Measurements from ENCODE around the gene QPCT.
A peak's percentile ranks its signal among the peaks of the same experiment; 100 is the strongest.

The QPCT gene

DNA sequence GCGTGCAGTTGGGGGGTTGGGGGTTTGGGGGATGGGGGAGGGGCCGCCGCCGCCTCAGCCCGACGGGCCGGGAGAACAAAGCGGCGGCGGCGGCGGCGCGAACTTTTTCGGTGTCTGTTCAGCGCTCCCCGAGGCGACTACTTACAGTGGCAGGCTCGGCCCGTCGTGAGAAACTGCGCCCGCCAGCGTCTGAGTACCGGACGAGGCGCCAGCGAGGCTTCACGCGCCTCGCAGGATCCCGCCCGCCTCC, 20.0 kb upstream of the QPCT start:
- H3K4me1 ChIP-seq: peaks cover 3% of the 10 kb centered on the region
- H3K9me3 ChIP-seq (ENCODE audit: control insufficient read depth, low read length): no peaks in the 10 kb centered on the region
- H3K27ac ChIP-seq: no peak overlapping the region
- H3K4me2 ChIP-seq (ENCODE audit: low read length): no peak overlapping the region
- no peak for TF ChIP-seq CTCF (IDR thresholded peaks at IDR 0.05)
- peak overlapping the region; percentile 80 for H2AFZ ChIP-seq
- H3K27me3 ChIP-seq (ENCODE audit: control insufficient read depth, insufficient read depth, low read length): no peaks in the 10 kb centered on the region
- no peaks in the 10 kb centered on the region for H3K79me2 ChIP-seq
- no peaks in the 10 kb centered on the region for H3K36me3 ChIP-seq (ENCODE audit: control insufficient read depth, insufficient read depth, low read length)
- no peak overlapping the region for H3K4me3 ChIP-seq (ENCODE audit: low read depth, low read length)
- no peak overlapping the region for H3K9ac ChIP-seq

- Histone ChIP-seq H3K79me2 (no peaks in the 10 kb centered on the region), H3K36me3 (ENCODE audit: control insufficient read depth, insufficient read depth, low read length) (no peaks in the 10 kb centered on the region), H3K4me1 (peaks cover 3% of the 10 kb centered on the region), H3K27ac (peak within 1 kb of the TSS; percentile 29), H2AFZ (peak within 1 kb of the TSS; percentile 96), H3K4me3 (ENCODE audit: low read depth, low read length) (peak within 1 kb of the TSS; percentile 70), H3K9ac (peak within 1 kb of the TSS; percentile 39), H3K27me3 (ENCODE audit: control insufficient read depth, insufficient read depth, low read length) (no peaks in the 10 kb centered on the region), H3K9me3 (ENCODE audit: control insufficient read depth, low read length) (no peaks in the 10 kb centered on the region), H3K4me2 (ENCODE audit: low read length) (peak within 1 kb of the TSS; percentile 65)
- no peak for TF ChIP-seq CTCF (IDR thresholded peaks at IDR 0.05)
Observed at GRCh38 chr2:37324786-37325624, 19.4 kb upstream of the QPCT start, which contains the start of gene PRKD3. Gene PRKD3, minus strand, starts transcription at chr2:37324833. Its CDS starts 8,309 bp downstream, at chr2:37316524.

- no peaks in the 10 kb centered on the region for H3K27me3 ChIP-seq (ENCODE audit: control insufficient read depth, insufficient read depth, low read length)
- peak overlapping the region; percentile 96 for H2AFZ ChIP-seq
- H3K36me3 ChIP-seq (ENCODE audit: control insufficient read depth, insufficient read depth, low read length): no peaks in the 10 kb centered on the region
- no peaks in the 10 kb centered on the region for H3K9me3 ChIP-seq (ENCODE audit: control insufficient read depth, low read length)
- peak overlapping the region; percentile 57 for H3K4me2 ChIP-seq (ENCODE audit: low read length)
- no peak for TF ChIP-seq CTCF (IDR thresholded peaks at IDR 0.05)
- H3K4me1 ChIP-seq: peaks cover 3% of the 10 kb centered on the region
- no peaks in the 10 kb centered on the region for H3K79me2 ChIP-seq
- no peak overlapping the region for H3K9ac ChIP-seq
- H3K4me3 ChIP-seq (ENCODE audit: low read depth, low read length): peak overlapping the region; percentile 70
- H3K27ac ChIP-seq: peak overlapping the region; percentile 29
Observed at GRCh38 chr2:37325625-37326071, 18.8 kb upstream of the QPCT start.

- Histone ChIP-seq H3K27me3 (ENCODE audit: control insufficient read depth, insufficient read depth, low read length) (no peaks in the 10 kb centered on the region), H3K27ac (no peak overlapping the region), H3K79me2 (no peaks in the 10 kb centered on the region), H3K9me3 (ENCODE audit: control insufficient read depth, low read length) (no peaks in the 10 kb centered on the region), H3K36me3 (ENCODE audit: control insufficient read depth, insufficient read depth, low read length) (no peaks in the 10 kb centered on the region), H3K4me3 (ENCODE audit: low read depth, low read length) (no peak overlapping the region), H3K4me1 (peaks cover 3% of the 10 kb centered on the region), H3K4me2 (ENCODE audit: low read length) (peak overlapping the region; percentile 28), H2AFZ (peak overlapping the region; percentile 7), H3K9ac (no peak overlapping the region)
- no peak for TF ChIP-seq CTCF (IDR thresholded peaks at IDR 0.05)
Observed at GRCh38 chr2:37326285-37326684, 18.1 kb upstream of the QPCT start.
